Mucosa of gallbladder (tissue), 1 donor: Measurements from ENCODE around the gene TBKBP1. TPM values are rescaled to one million over a fixed set of nuclear protein-coding genes. Genes with fewer than 3 reads are reported as not detected.

Source experiments
- DNase-seq: peaks from one replicate; pipeline ENCODE4 v3.0.0-alpha.2; 2020; ENCODE audit warnings: low spot score
- total RNA-seq: library from RNA; stranded (reverse); gene quantifications from one replicate; pipeline ENCODE4 v1.2.1, GENCODE V29; 2021
- donor health status: DM: no; HTN: no; CAD: no.

Gene TBKBP1, protein sequence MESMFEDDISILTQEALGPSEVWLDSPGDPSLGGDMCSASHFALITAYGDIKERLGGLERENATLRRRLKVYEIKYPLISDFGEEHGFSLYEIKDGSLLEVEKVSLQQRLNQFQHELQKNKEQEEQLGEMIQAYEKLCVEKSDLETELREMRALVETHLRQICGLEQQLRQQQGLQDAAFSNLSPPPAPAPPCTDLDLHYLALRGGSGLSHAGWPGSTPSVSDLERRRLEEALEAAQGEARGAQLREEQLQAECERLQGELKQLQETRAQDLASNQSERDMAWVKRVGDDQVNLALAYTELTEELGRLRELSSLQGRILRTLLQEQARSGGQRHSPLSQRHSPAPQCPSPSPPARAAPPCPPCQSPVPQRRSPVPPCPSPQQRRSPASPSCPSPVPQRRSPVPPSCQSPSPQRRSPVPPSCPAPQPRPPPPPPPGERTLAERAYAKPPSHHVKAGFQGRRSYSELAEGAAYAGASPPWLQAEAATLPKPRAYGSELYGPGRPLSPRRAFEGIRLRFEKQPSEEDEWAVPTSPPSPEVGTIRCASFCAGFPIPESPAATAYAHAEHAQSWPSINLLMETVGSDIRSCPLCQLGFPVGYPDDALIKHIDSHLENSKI
- total RNA-seq, result 9.2 TPM

DNA sequence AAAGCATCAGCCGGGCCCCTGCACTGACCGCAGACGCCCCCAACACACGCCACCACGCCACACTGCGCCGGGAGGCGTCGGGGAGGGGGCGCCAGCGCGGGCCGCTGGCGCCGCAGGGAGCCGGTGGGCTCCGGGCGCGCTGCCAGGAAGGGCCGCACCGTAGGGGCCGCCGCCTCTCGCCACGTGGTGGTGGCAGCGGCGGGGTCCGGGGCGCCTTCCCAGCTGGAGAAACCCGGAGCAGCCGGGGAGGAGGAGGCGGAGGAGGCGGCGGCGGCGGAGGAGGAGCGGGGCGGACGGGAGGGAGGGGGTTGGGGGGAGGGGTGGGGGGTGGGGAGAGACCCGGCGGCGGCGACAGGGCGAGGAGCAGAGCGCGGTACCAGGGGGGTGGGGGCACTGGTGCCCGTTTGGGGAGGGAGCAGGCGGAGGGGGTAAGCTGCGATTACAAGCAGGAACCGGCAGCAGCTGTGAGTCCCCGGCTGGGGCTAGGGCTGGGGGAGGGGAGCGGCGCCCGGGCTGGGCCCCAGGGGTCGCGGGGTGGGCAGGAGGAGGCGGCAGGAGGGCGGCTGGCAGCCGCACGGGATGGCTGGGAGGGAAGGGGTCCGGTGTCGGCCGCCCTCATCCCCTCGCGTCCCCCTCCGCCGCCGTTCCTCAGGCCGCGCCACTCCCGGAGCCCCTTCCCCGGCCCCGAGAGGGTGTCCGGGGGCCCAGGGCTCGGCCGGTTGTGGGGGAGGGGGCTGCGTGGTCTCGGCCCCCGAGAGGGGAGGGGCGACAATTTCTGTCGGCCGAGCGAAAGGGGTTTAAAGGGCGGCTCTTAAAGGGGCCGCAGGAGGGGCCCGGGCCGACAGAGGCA is at the start of gene TBKBP1:
TSS of gene TBKBP1 (plus strand) at position 431 of the 850 bp plus-strand sequence. CDS start 1,952 bp downstream, outside the sequence.
- DNase-seq, result no peak

DNA sequence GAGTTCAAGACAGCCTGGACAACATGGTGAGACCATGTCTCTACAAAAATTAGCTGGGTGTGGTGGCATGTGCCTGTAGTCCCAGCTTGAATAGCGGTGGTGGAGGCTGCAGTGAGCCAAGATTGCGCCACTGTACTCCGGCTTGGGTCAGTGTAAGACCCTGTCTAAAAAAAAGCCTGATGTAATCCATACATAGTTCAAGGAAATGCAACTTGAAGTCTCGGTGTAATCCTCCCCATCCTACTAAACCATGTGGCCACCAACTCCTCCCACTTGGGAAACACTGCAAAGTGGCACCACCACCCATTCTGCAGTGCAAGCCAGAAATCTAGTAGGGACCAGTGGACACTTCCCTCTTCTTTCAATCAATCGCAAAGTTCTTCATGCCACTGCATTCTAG is 49.6 kb upstream of the TBKBP1 start:
- DNase-seq, result no peak

DNA sequence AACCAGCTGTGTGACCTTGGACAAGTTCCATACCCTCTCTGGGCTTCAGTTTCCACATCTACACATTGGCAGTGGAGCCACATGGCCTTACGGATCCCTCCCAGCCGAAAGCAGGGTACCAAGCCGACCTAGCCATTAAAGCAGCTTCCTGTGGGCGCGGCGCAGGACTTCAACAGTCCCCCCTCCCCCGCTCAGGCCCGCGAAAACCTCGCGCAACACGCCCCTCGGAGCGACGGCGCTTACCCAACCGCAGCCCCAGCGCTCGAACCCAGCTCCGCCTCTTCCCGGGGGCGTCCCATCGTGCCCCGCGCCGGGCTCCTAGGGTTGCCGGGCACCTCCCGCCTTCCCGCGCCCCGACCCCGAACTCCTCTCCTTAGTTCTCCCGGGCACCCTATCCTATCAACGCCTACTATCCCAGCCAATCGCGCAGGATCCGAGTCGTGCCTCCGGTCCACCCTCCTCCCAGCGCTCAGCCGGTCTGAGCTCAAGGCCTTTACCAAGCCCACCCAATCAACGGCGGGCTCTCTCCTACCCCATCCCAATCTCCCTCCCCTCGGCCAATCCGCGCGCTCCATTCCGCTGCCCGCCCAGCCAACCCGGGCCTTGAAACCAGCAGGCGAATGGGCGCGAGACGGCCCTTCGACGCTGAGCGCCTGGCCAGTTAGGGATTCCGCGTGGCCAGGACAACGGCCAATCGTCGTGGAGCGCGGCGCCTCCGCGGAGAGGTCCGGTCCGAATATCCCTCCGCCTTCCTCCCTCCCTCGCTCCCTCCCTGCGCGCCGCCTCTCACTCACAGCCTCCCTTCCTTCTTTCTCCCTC is 44.6 kb upstream of the TBKBP1 start, which contains the start of gene KPNB1:
TSS of gene KPNB1 (plus strand) at position 767 of the 819 bp plus-strand sequence. CDS start 326 bp downstream, outside the sequence.
- peak; percentile 100 for DNase-seq

DNA sequence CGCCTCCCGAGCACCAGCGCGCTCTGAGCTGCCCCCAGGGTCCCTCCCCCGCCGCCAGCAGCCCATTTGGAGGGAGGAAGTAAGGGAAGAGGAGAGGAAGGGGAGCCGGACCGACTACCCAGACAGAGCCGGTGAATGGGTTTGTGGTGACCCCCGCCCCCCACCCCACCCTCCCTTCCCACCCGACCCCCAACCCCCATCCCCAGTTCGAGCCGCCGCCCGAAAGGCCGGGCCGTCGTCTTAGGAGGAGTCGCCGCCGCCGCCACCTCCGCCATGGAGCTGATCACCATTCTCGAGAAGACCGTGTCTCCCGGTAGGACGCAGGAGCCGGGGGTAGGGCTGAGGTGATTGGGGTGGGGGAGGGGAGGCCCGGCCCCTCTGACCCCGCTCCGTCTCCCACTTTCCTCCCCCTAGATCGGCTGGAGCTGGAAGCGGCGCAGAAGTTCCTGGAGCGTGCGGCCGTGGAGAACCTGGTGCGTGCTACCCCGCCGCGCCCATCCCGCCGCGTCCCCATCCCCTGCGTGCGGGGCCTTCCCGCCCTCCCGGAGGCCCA is 43.9 kb upstream of the TBKBP1 start:
- no peak for DNase-seq

DNA sequence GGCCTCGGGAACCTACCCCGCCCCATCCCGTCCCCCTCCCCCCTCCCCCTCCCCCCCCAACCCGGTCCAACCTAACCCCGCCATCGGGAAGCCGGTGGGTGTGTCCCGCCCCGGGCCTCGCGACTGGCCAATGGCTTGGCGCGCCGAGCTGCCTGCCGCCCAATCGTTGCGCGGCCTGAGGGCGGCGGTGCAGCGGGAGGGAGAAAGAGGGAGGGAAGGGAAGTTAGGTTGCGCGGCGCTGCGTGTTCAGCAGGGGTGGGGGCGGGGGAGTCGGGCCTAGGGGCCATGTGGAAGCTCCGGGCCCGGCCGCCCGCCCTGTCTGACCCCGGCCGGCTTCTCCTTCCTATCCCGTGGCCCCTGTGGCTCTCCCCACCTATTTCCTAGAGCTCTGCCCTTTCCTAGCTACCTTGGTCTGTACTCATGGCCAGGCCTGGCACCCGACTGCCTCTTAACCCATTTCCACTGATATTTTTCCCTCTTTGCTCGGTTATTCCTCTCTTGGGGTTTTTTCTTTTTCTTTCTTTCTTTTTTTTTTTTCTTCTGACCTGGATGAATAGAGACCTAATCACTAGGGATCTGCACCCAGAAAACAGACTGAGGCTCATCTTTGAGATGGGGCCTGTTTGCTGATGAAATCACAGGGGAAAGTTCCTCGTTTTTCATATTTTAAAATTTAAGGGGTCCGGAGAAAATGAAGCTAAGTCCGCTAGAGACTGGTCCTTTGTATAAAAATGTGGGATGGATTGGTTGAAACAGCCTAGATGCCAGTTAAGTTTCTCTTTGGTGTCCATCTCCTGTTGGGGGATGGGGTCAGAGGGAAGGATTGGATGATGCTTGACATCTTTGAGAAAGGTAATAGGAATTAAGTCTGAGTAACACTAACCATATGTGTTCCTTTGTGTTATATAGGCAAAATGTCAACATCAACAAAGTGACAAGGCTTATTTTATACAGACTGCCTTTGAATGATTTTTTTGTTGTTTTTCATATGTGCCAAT is 43.1 kb upstream of the TBKBP1 start:
- DNase-seq, result peak; percentile 95

DNA sequence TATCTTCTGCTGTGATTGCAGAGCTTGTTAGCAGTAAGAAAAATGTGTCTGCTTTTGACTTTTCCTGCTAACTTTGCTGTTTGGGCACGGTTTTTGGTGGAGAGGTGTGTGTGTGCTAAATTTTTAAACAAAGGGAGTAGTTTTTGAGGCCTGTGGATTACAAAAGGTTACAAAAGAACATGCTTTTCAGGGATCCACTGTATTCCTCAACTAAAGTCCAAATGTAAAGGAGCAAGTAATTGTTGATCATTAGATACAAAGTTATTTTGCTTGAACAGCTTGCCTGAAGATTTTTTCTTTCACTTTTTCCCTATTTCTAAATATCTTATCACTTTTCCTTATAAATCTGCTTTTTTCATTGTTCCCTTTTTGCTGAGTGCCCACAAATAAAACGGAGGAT is 42.3 kb upstream of the TBKBP1 start:
- no peak for DNase-seq

DNA sequence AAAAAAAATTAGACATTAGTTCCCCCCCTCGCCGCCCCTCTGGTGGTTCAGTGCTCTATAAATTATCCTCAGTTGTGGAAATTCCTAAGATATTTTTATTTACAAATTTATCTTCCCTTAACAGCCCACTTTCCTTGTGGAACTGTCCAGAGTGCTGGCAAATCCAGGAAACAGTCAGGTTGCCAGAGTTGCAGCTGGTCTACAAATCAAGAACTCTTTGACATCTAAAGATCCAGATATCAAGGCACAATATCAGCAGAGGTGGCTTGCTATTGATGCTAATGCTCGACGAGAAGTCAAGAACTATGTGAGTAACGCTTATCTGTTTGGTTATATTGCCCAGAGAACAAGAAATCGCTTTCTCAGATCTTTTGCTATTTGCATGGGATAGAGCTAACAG is 41.4 kb upstream of the TBKBP1 start:
- no peak for DNase-seq

DNA sequence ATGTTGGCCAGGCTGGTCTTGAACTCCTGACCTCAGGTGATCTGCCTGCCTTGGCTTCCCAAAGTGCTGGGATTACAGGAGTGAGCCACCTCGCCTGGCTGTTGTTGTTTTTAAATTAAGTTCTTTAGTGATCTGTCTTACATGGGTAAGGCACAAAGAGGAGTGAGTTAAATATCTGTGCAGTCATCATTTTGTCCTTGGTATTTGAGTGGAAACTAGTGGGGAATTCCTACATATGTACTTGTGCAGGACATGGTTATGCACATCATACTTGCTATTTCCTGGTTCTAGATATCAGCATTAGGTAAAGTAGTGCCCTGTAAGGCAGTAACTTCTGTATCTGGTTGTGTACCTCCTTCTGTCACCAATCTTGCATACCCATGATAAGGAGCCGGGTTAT is 40.5 kb upstream of the TBKBP1 start:
- no peak for DNase-seq

DNA sequence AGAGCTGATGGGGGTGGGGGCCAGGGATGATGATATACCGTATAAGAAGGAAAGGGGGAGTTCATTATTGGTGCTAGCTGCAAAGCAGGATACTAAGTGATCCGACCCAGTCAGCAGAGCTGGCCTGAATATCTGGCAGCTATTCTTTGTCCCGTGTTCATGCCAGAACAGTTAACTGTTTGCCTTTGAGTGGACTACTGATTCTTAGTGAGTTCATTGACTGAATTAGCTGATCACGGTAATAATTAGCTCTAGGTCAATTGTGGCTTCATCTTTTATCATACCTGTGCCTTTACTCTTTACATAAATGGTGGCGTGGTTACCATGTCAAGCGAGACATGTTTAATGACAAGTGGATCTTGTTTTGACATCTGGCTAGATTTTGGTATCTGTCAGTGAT is 39.0 kb upstream of the TBKBP1 start:
- DNase-seq, result no peak

DNA sequence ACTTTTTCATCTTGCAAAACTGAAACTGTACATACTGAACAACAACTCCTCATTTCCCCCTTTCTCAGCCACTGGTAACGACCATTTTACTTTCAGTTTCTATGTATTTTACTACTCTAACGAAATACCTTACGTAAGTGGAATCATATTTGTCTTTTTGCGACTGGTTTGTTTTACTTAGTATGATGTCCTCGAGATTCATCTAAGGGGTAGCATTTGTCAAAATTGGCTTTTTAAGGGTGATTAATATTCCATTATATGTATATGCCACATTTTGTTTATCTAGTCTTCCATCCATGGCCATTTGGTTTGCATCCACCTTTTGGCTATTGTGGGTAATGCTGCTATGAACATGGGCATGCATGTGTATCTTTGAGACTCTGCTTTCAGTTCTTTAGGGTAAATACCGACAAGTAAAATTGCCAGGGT is 33.9 kb upstream of the TBKBP1 start:
- DNase-seq, result no peak

DNA sequence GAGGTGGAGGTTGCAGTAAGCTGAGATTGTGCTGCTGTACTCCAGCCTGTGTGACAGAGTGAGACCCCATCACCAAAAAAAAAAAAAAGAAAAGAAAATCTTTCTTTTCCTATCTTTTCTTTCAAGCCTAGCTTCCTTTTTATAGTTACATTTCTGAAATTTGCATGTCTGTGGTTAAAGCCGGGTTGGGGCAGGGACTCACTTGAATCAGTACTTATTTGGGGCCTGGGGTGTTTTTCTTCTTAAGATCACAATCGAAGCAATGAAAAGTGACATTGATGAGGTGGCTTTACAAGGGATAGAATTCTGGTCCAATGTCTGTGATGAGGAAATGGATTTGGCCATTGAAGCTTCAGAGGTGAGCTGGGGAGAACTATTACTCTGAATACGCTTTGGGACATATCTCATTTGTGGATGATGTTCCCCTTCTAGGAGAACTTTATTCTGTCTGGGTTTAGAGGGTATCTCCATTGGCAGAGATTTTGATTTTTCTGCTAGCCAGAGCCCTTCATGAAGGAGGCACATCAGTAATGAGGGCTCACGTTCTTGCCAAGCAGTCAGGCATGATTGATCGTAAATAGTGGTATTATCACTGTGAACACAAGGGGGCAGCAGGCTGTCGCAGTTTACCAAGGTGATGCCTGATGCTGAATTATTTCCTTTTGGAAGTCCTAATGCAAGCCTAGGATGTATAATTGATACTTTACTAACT is 29.9 kb upstream of the TBKBP1 start:
- DNase-seq, result peak; percentile 57

DNA sequence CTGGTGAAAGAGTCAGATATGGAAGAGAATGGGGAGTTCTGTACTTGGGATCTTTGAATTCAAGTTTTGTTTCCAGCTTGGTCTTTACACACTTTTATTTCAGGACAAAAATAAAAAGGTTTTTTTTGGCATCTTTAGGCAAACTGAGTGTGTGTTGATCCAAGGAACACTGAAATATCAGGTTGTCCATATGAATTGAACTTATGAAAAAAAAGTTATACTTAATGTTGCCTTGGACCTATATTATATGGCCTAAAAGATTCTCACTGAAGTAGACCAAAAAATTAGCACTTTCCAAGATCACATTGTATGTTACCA is 29.4 kb upstream of the TBKBP1 start:
- DNase-seq, result no peak

DNA sequence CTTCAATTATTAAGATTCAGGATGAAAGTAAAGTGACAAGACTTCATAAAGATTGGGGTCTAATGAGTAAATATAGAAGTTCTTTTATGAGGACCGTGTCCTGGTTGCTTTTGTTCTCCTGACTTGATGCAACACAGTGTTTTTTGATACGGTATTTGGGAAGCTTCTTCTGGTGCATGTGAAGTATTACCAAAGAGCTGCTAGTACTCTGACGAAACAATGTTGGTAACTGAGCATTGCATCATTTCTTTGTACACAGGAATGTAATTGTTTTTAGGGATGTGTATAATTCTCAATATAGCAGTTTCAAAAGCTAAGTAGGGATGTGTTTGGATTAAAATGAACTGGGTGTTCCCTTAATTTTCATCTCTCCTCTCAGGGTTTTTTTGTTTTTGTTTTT is 28.3 kb upstream of the TBKBP1 start:
- no peak for DNase-seq

DNA sequence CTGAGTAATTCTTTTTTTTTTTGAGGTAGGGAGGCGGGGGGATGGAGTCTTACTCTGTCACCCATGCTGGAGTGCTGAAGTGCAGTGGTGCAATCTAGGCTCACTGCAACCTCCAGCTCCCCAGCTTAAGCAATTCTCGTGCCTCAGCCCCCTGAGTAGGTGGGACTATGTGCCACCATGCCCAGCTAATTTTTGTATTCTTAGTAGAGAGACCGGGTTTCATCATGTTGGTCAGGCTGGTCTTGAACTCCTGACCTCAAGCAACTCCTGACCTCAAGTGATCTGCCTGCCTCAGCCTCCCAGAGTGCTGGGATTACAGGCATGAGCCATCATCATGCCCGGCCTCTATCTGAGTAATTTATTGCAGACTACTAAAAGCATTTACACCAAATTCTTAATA is 24.9 kb upstream of the TBKBP1 start:
- DNase-seq, result no peak

DNA sequence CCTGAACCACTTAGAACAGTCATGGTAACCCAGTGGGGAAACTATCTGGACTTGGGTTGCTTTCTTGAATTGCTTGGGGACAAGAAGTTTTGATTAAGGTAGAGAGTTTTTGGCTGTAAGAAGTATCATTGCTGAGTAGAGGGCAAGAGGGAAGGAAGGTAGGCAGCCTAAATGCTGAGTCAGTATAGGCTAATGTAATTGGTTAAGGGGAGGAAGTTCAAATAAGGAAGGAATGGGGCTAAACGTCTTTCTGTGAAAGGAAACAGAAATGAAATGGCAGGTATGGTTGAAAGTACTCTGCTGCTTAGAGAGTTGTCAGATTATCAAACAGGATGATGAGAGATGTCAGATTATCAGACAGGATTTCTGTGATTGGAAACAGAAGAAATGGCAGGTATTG is 23.9 kb upstream of the TBKBP1 start:
- no peak for DNase-seq

DNA sequence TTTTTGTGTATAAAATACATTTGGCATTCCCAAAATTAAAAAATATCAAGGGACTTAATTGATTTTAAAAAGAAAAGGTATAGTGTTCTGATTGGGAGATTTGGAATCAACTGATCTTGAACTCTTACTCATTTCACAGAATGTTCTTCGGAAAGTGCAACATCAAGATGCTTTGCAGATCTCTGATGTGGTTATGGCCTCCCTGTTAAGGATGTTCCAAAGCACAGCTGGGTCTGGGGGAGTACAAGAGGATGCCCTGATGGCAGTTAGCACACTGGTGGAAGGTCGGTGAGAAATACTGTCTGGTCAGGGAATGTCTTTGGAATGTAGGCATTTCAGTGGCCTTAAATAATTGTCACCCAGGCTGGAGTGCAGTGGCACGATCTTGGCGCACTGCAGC is 19.5 kb upstream of the TBKBP1 start:
- no peak for DNase-seq

DNA sequence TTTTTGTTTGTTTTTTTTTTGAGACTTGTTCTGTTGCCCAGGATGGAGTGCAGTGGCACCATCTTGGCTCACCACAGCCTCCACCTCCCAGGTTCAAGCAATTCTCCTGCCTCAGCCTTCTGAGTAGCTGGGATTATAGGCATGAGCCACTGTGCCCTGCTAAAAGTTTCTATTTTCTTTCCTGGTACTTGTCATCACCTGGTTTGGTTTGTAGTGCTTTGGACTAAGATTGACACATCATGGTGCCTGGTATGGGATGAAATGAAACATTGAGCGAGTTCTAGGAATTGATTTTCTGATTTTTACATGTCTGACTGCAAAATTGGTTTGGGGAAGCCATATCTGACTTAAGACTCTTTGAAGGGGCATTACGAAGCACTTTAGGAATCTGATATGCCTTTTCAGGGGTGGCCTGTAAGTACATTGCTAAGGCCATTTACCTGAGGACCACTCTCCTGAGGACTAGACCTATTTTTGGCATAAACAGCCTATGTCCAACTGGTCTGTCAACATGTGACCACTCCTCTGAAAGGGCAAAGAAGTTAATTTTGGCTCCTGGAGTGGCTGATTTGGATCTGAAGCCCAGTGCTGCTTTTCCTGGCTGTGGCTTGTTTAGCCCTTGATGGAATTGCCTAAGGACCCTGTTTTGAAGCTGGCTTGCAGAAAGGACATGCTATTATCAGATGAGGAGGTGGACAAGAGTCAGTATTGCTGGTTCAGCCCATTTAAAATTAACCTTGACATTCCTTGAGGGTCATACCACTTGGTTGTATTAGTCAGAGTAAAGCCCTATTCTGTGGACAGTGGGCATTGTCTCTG is 18.4 kb upstream of the TBKBP1 start:
- no peak for DNase-seq

DNA sequence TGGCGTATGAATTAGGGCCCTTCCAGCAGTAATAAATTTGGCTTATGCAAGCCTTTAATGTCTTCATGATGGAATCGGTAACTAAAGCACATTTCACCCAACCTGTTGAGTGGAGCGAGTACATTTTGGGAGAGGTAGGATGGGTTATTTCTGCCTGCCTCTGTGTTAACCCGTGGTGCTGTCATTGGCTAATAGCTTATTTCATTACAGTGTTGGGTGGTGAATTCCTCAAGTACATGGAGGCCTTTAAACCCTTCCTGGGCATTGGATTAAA is 17.8 kb upstream of the TBKBP1 start:
- DNase-seq, result no peak
